GM18517 (cell line): ENCODE measurements around the gene NHS.

ENCODE experiments used
- ATAC-seq: cut with Tn5 transposase; IDR thresholded peaks from one replicate; pipeline ENCODE4 v1.9.1; 2021; ENCODE audit warnings: mild to moderate bottlenecking, moderate library complexity; ENCODE audit not compliant: unreplicated experiment

NHS gene

DNA sequence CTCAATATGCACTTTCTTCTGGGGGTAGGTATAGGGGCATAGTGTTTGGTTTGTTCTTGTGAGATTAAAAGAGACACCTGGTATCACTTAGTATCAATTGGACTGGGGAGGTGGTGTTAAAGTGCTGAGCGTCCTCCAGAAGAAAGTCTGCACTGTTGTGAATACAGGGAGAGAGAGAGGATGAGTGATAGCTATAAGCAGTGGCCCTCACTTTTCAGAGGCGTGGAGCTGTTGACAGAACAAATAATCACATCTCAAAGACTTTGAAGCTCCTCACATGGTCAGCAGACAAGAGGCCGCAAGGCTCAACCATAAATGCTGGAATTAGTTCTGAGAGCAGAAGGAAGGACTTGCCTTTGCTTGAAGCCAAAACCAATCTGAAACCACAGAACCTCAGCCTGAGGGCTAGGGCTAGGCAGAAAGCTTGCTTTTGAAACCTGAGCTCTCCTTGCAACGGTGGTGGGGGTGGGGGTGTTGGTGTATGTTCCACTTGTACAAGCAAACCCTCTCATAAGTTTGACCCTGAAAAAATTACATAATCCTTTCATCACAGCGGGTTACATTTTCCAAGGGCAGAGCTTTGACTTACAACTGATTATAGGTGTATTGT lies 239.1 kb downstream of the NHS start:
- no peak for ATAC-seq

GRCh38 chrX:17616936-17617335 lies 241.9 kb downstream of the NHS start:
- ATAC-seq, result no peak

GRCh38 chrX:17617806-17618205 lies 242.8 kb downstream of the NHS start:
- ATAC-seq, result no peak

DNA sequence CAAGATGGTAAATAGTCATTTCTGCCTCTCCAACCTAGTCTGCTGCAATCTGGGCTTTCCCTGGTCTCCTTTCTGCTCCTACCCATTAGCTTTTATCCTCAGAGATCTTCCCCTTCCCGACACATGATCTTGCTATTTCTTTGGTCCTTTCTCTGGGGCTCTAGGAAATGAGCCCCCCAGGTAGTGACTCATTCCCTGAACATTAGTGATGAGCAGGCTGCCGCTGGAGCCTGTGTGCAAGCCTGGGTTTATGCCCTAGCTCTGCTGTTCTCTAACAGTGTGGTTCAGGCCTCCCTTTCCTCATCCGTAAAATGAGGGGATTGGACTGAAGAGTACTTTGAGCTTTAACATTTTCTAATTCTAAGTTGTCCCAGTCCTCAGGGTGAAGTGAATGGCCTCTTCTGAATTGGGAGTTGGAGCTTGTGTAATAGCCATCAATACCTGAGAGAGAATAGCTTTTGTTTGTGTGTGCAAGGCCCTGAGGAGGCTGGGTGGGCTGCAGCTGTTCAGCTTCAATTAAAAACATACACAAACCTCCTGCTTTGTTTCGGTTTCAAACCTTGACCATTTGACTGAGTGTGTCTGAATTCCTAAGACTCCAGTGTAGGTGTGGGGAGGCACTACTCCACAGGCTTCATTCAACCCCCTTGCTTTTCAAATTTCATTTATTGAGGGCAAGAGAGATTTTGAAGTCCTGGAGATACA lies 246.7 kb downstream of the NHS start:
- no peak for ATAC-seq

- no peak for ATAC-seq
Measured at GRCh38 chrX:17622331-17622730, 247.3 kb downstream of the NHS start.

GRCh38 chrX:17623750-17624149 lies 248.8 kb downstream of the NHS start:
- no peak for ATAC-seq

DNA sequence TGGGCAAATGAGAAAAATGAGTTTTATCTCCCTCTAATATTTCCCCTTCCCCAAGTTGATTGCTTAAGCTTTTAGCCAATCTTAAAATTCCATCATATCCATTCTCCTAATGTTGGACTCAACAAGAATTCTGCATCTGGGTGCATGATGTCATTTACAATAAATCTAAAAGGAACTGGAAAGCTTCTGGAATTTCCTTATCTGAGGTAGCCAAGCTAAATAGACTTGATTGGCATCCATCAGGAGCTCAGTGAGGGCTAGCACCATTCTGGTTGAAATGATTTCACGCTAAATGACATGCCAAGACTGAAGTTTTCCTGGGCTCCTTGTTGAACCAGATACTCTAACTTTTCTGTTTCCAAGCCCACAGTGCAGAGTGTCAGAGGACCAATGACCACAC lies 252.0 kb downstream of the NHS start:
- ATAC-seq, result no peak

- ATAC-seq, result no peak
Measured at GRCh38 chrX:17628976-17629375, 254.0 kb downstream of the NHS start.

- ATAC-seq, result no peak
Measured at GRCh38 chrX:17629519-17629918, 254.5 kb downstream of the NHS start.

DNA sequence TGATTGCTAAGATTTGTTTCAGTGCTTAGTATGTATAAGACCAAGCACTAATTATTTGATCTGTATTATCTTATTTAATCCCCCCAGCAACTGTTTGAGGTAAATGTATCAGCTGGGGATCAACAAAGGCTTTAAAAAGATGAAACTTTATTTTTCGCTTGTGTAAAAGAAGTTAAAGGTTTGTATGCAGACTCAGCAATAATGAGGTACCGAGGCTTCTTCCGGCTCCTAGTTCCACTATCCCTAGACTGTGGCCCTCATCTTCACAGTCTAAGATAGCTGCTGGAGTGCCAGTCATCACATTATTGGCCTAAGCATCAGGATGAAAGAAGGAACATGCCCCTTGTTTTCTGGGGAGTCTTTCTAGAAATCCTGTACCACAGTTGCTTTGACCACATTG lies 256.6 kb downstream of the NHS start:
- no peak for ATAC-seq

DNA sequence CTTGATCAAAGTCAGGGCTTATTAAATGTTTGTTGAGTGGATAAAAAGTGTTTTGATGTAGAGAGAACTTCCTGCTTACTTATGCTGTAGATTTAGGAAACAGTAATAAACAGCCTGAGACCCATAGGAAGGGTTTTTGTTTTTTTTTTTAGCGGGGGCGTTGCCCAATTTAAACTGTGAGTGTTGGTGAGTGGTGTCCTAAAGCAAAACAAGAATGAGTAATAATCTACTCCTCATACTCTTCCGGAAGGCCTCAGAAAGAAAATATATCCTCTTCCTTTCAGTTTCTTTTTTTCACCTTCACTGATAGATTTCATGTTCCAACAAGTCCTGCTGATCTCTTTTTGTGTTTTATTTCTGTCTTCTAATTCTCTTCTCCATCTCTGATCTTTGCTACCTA lies 257.9 kb downstream of the NHS start:
- ATAC-seq, result no peak

DNA sequence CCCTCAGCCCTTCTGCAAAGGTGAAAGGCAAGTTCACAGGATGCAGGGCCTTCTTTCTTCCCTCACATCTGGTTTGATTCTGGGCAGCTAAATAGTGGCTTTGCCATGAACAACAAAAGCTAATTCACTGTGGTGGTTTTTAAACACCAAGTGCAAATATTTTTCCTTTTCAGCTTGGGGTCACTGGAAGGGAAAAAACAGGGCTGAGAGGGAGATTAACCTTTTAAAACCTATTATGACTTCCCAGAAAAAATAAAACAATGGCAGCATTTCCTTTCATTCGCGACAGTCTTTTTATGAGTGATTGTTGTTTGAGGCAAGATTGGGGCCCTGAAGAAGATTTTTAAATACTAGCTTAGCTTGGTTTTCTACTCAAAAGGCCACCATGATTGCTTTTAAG lies 258.5 kb downstream of the NHS start:
- no peak for ATAC-seq

DNA sequence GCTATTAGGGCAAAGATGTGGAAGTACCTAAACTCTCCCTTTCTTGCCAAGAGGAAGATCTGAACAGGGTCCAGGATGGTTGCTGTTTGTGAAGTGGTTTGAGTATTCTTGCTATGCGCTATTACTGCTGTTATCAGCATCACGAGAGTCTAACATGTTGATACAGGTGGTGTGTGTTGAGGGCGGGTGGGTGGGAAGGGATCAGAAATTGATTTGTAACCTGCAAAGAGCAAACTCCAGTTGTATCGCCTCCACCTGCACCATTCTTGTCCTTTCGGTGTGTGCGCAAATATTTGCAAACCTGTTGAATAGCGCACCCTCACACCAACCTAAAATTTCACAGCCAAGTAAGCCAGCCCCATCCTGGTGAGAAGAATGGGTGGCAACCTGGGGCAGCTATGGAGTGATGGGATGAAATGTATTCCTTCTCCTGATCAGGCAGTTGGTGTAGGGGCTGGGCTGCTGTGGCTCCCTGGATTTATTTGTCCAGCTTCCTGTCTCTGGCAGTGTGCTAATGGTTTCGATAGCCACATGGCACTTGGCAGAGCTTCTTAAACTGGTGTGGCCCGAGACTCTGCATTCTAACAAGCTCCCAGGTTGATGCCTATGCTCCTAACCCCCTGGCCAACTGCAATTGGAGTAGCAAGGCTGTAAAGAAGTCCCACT lies 259.7 kb downstream of the NHS start:
- no peak for ATAC-seq

DNA sequence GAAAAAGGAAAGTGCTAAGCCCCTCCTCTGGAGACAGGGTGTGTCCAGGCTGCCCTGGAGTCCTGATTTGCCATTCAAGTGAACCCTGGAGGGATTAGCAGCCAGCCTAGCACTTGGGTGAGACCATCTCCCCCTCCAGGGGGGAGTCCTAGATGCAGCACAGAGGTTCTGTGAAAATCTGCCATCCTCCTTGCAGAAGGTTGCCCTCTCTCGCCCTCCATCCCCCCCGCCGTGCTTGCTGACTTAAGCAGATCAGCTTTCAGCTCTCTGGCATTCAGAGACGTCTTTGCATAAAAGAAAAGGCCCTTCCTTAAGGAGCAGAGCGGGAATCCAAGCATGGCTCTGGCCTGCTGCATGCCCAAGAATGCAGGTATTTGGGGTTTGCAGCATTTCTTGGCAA lies 260.2 kb downstream of the NHS start:
- no peak for ATAC-seq

DNA sequence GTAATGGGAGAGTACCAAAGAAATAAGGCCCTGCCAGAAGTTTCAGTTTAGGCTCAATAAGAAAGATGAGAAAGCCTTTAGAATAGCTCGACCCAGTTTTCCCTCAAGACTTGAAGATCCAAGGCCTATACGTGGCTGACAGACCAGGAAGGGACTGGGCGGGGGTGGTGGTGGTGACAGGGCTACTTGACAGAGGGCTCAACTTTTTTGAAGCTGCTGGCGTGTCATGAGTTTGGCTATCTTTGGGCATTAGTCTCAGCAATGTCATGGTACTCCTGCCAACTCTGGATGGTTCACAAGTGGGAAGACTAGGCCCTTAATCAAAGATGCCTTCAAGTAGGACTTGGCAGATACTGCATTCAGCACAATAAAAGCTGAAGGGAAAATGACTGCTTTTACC lies 262.2 kb downstream of the NHS start:
- ATAC-seq, result no peak

DNA sequence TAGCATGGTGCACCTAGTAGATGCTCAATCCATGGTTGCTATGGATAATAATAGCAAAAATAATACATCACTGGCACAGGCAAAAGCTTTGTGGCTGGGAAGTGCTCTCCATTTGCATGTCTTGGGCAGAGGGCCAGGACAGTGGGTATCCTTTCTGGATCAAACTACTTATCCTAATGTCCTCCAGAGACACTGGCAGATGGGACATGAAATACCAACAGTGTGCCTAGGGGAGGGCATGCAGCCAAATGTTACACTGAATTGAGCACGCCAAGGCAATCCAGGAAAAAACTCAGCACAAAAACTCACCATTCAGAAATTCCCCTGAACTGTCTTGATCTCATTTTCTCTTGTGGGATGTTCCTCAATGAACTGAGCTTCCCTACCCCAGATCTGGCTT lies 263.7 kb downstream of the NHS start:
- no peak for ATAC-seq

DNA sequence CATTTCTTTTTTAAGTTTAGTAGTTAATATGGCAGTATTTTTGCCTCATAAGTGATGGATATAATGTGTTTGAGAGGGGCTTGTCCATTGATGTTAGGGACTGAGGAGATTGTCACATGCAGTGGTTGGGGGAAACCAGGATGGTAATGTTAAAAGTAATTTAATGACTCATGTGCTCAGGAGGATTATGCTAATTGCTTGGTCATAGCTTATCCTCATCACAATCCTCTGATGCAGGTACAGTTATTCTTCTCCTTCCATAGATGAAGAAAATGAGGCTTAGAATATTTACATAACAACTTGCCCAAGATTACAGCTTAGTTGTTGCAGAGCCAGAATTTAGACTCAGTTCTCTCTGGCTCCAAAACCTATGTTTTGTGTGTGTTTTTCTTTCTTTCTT lies 267.9 kb downstream of the NHS start:
- no peak for ATAC-seq

- ATAC-seq, result no peak
Measured at GRCh38 chrX:17643528-17643927, 268.5 kb downstream of the NHS start.

- ATAC-seq, result no peak
Measured at GRCh38 chrX:17644001-17644400, 269.0 kb downstream of the NHS start.

GRCh38 chrX:17654116-17654515 lies 279.1 kb downstream of the NHS start:
- ATAC-seq, result no peak

GRCh38 chrX:17655211-17656034 lies 280.4 kb downstream of the NHS start:
- no peak for ATAC-seq

DNA sequence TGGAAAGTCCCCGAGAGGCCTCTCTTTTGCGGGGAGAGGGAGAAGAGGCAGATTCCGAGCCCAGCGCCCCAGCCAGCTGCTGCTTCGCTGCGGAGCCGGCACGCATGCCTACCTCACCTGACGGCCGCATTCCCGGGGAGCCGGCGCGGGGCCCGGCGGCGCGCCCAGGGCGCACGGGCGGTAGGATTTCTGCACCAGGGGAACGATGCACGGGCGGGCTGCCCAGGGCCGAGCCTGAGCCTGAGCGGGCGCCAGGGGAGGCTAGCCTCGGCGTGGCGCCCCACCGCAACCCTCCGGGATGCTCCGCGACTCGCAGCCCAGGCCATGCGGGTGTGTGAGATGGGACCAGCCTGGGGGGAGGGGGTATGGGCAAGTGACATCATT lies 281.0 kb downstream of the NHS start:
- ATAC-seq, result no peak
